ENCODE results near the gene CD86.

The CD86 gene

DNA sequence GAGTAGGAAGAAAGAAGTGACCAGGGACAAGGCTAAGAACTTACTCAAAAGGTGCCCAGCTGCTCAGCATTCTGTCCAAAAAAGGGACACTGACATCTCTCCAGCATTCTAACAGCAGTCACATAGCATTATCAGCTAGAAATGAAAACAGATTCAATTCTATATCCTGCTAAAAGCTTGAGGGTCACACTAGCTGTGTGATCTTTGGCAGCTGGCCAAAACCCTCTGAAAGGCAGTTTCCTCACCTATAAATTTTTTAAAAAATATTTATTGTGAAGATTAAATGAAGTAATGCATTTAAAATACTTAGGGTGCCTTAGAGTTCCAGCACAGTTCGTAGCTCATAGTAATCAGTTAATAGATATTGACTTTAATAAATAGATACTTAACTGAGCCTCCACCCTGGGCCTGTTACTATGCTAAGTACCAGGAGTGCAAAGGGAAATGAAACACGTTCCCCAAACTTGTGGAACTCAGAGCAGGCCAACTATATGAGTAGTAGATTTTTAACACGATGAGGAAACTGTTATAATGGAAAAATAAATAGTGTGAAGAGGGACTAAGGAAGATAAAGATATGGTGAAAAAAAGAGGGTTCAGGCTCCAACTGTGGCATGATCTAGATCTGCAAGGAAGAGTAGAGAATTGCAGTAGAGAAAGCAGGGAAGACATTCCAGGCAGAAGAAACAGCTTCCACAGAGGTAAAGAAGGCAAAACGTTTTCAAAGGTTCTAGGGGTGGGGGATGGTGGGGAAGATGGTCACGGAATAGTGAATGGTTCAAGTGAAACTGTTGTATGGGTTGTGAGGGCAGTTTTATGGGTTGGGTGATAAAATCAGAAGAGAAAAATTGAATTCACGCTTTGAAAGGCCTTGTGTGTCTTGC is 11.4 kb downstream of the CD86 start:
- H3K9me2 ChIP-seq (replicated peaks; ENCODE audit: insufficient read depth, low read length) = no peaks in the 10 kb centered on the region
- peak overlapping the region; percentile 50 for H3K4me2 ChIP-seq (ENCODE audit: low read depth, low read length, poor library complexity, severe bottlenecking)
- peak overlapping the region; percentile 23 for H3K9ac ChIP-seq (ENCODE audit: low read length)
- H3F3A ChIP-seq (ENCODE audit: insufficient read depth) = peaks cover 27% of the 10 kb centered on the region; the same call in 1 of the 2 replicates
- H3K27ac ChIP-seq (ENCODE audit: low read depth, low read length) = peak overlapping the region; percentile 68
- H3K4me3 ChIP-seq (ENCODE audit: insufficient read depth, low read length, poor library complexity, severe bottlenecking) = peak overlapping the region; percentile 5
- no peak overlapping the region for H2AFZ ChIP-seq (ENCODE audit: low read depth, low read length, severe bottlenecking)
- H3K27me3 ChIP-seq (ENCODE audit: low read length) = no peaks in the 10 kb centered on the region
- H4K20me1 ChIP-seq (ENCODE audit: low read depth, low read length) = no peaks in the 10 kb centered on the region
- TF ChIP-seq EZH2phosphoT487 (conservative IDR thresholded peaks at IDR 0.05; ENCODE audit: low read length) = no peak
- TF ChIP-seq, protein P1, sequence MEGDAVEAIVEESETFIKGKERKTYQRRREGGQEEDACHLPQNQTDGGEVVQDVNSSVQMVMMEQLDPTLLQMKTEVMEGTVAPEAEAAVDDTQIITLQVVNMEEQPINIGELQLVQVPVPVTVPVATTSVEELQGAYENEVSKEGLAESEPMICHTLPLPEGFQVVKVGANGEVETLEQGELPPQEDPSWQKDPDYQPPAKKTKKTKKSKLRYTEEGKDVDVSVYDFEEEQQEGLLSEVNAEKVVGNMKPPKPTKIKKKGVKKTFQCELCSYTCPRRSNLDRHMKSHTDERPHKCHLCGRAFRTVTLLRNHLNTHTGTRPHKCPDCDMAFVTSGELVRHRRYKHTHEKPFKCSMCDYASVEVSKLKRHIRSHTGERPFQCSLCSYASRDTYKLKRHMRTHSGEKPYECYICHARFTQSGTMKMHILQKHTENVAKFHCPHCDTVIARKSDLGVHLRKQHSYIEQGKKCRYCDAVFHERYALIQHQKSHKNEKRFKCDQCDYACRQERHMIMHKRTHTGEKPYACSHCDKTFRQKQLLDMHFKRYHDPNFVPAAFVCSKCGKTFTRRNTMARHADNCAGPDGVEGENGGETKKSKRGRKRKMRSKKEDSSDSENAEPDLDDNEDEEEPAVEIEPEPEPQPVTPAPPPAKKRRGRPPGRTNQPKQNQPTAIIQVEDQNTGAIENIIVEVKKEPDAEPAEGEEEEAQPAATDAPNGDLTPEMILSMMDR (IDR thresholded peaks at IDR 0.05; ENCODE audit: insufficient read depth, low read length, poor library complexity, severe bottlenecking) = no peak
- no peaks in the 10 kb centered on the region for H3K9me3 ChIP-seq (ENCODE audit: insufficient read depth, low read length)
- no peaks in the 10 kb centered on the region for H3K36me3 ChIP-seq (ENCODE audit: low read length)
- peaks cover 52% of the 10 kb centered on the region; the same call in 1 of the 2 replicates for H3K79me2 ChIP-seq (ENCODE audit: insufficient read depth, low read length)

GRCh38 chr3:122067214-122067550 is 12.0 kb downstream of the CD86 start:
- Histone ChIP-seq H3K27me3 (ENCODE audit: low read length) (no peaks in the 10 kb centered on the region), H3K9me3 (ENCODE audit: insufficient read depth, low read length) (no peaks in the 10 kb centered on the region), H4K20me1 (ENCODE audit: low read depth, low read length) (no peaks in the 10 kb centered on the region), H3F3A (ENCODE audit: insufficient read depth) (peaks cover 27% of the 10 kb centered on the region; the same call in 1 of the 2 replicates), H3K4me2 (ENCODE audit: low read depth, low read length, poor library complexity, severe bottlenecking) (peak overlapping the region; percentile 50), H2AFZ (ENCODE audit: low read depth, low read length, severe bottlenecking) (no peak overlapping the region), H3K27ac (ENCODE audit: low read depth, low read length) (peak overlapping the region; percentile 68), H3K36me3 (ENCODE audit: low read length) (no peaks in the 10 kb centered on the region), H3K9me2 (replicated peaks; ENCODE audit: insufficient read depth, low read length) (no peaks in the 10 kb centered on the region), H3K4me3 (ENCODE audit: insufficient read depth, low read length, poor library complexity, severe bottlenecking) (peak overlapping the region; percentile 5), H3K9ac (ENCODE audit: low read length) (peak overlapping the region; percentile 23), H3K79me2 (ENCODE audit: insufficient read depth, low read length) (peaks cover 49% of the 10 kb centered on the region; the same call in 1 of the 2 replicates)
- TF ChIP-seq, protein P1 (IDR thresholded peaks at IDR 0.05; ENCODE audit: insufficient read depth, low read length, poor library complexity, severe bottlenecking) = no peak
- TF ChIP-seq EZH2phosphoT487 (conservative IDR thresholded peaks at IDR 0.05; ENCODE audit: low read length) = no peak

GRCh38 chr3:122067588-122068240 is 12.6 kb downstream of the CD86 start:
- H3K79me2 ChIP-seq (ENCODE audit: insufficient read depth, low read length) = peaks cover 44% of the 10 kb centered on the region; the same call in 1 of the 2 replicates

More at GRCh38 chr3:122067588-122068240, 12.6 kb downstream of the CD86 start:
- Histone ChIP-seq H2AFZ (ENCODE audit: low read depth, low read length, severe bottlenecking) (peak overlapping the region; percentile 1), H3F3A (ENCODE audit: insufficient read depth) (peaks cover 27% of the 10 kb centered on the region; the same call in 1 of the 2 replicates), H3K4me2 (ENCODE audit: low read depth, low read length, poor library complexity, severe bottlenecking) (peak overlapping the region; percentile 50), H4K20me1 (ENCODE audit: low read depth, low read length) (no peaks in the 10 kb centered on the region), H3K9me3 (ENCODE audit: insufficient read depth, low read length) (no peaks in the 10 kb centered on the region), H3K9ac (ENCODE audit: low read length) (peak overlapping the region; percentile 23), H3K27ac (ENCODE audit: low read depth, low read length) (peak overlapping the region; percentile 68), H3K4me3 (ENCODE audit: insufficient read depth, low read length, poor library complexity, severe bottlenecking) (peak overlapping the region; percentile 28), H3K36me3 (ENCODE audit: low read length) (no peaks in the 10 kb centered on the region), H3K27me3 (ENCODE audit: low read length) (no peaks in the 10 kb centered on the region), H3K9me2 (replicated peaks; ENCODE audit: insufficient read depth, low read length) (no peaks in the 10 kb centered on the region)
- TF ChIP-seq EZH2phosphoT487 (conservative IDR thresholded peaks at IDR 0.05; ENCODE audit: low read length) = no peak
- TF ChIP-seq, protein P1 (IDR thresholded peaks at IDR 0.05; ENCODE audit: insufficient read depth, low read length, poor library complexity, severe bottlenecking) = no peak
